ENCODE data around the gene AHDC1.

The AHDC1 gene

GRCh38 chr1:27602462-27603308 lies 1.3 kb downstream of the AHDC1 start:
- in situ Hi-C loops (cut with MboI; ENCODE audit: low pct_unique_long_range_greater_than_20kb, low sequenced_read_pairs): no loop called here
- DNase-seq: no peak

- in situ Hi-C loops (cut with MboI; ENCODE audit: low pct_unique_long_range_greater_than_20kb, low sequenced_read_pairs): no loop called here
- DNase-seq: no peak
Observed at GRCh38 chr1:27601771-27602461, 2.0 kb downstream of the AHDC1 start.

GRCh38 chr1:27601321-27601770 lies 2.6 kb downstream of the AHDC1 start:
- in situ Hi-C loops (cut with MboI; ENCODE audit: low pct_unique_long_range_greater_than_20kb, low sequenced_read_pairs): no loop called here

GRCh38 chr1:27600498-27601175 lies 3.3 kb downstream of the AHDC1 start:
- in situ Hi-C loops (cut with MboI; ENCODE audit: low pct_unique_long_range_greater_than_20kb, low sequenced_read_pairs): no loop called here
- peak; percentile 66 for DNase-seq

More at GRCh38 chr1:27601321-27601770, 2.6 kb downstream of the AHDC1 start:
- DNase-seq: no peak

- no peak for DNase-seq
- in situ Hi-C loops (cut with MboI; ENCODE audit: low pct_unique_long_range_greater_than_20kb, low sequenced_read_pairs): no loop called here
Observed at GRCh38 chr1:27599605-27600497, 4.1 kb downstream of the AHDC1 start.

- in situ Hi-C loops (cut with MboI; ENCODE audit: low pct_unique_long_range_greater_than_20kb, low sequenced_read_pairs): no loop called here
Observed at GRCh38 chr1:27598902-27599528, 4.9 kb downstream of the AHDC1 start.

GRCh38 chr1:27598295-27598687 lies 5.7 kb downstream of the AHDC1 start:
- in situ Hi-C loops (cut with MboI; ENCODE audit: low pct_unique_long_range_greater_than_20kb, low sequenced_read_pairs): no loop called here
- DNase-seq: no peak

More at GRCh38 chr1:27598902-27599528, 4.9 kb downstream of the AHDC1 start:
- peak; percentile 74 for DNase-seq

GRCh38 chr1:27597516-27598294 lies 6.2 kb downstream of the AHDC1 start:
- no peak for DNase-seq
- in situ Hi-C loops (cut with MboI; ENCODE audit: low pct_unique_long_range_greater_than_20kb, low sequenced_read_pairs): no loop called here

GRCh38 chr1:27596986-27597385 lies 7.0 kb downstream of the AHDC1 start:
- DNase-seq: no peak
- in situ Hi-C loops (cut with MboI; ENCODE audit: low pct_unique_long_range_greater_than_20kb, low sequenced_read_pairs): no loop called here

GRCh38 chr1:27596261-27596660 lies 7.7 kb downstream of the AHDC1 start:
- in situ Hi-C loops (cut with MboI; ENCODE audit: low pct_unique_long_range_greater_than_20kb, low sequenced_read_pairs): no loop called here
- DNase-seq: peak; percentile 70

- DNase-seq: no peak
- in situ Hi-C loops (cut with MboI; ENCODE audit: low pct_unique_long_range_greater_than_20kb, low sequenced_read_pairs): no loop called here
Observed at GRCh38 chr1:27595597-27595996, 8.3 kb downstream of the AHDC1 start.

GRCh38 chr1:27594564-27595510 lies 9.1 kb downstream of the AHDC1 start:
- peak; percentile 74 for DNase-seq

GRCh38 chr1:27593678-27594563 lies 10.0 kb downstream of the AHDC1 start:
- no peak for DNase-seq
- in situ Hi-C loops (cut with MboI; ENCODE audit: low pct_unique_long_range_greater_than_20kb, low sequenced_read_pairs): no loop called here

More at GRCh38 chr1:27594564-27595510, 9.1 kb downstream of the AHDC1 start:
- in situ Hi-C loops (cut with MboI; ENCODE audit: low pct_unique_long_range_greater_than_20kb, low sequenced_read_pairs): no loop called here

- no peak for DNase-seq
Observed at GRCh38 chr1:27592931-27593677, 10.8 kb downstream of the AHDC1 start.

More at GRCh38 chr1:27592931-27593677, 10.8 kb downstream of the AHDC1 start:
- in situ Hi-C loops (cut with MboI; ENCODE audit: low pct_unique_long_range_greater_than_20kb, low sequenced_read_pairs): no loop called here

Data from KBM-7 (cell line).